ENCODE measurements around the gene GRK4. TPM values are rescaled to one million over a fixed set of nuclear protein-coding genes. Genes with fewer than 3 reads are reported as not detected.

Gene GRK4
- total RNA-seq, 1 experiment from 2014 or later, result 3.7 TPM

- intact Hi-C loops (cut with micrococcal nuclease), result loop anchor here (2.0 kb wide), 1 partner anchor 33 kb away; no protein-coding TSS in a partner anchor
- no peak; the same call in 1 of the 2 replicates for ATAC-seq
- CTCF ChIA-PET, result no interaction called here
Measured at GRCh38 chr4:3075652-3075981, 112.2 kb downstream of the GRK4 start.

DNA sequence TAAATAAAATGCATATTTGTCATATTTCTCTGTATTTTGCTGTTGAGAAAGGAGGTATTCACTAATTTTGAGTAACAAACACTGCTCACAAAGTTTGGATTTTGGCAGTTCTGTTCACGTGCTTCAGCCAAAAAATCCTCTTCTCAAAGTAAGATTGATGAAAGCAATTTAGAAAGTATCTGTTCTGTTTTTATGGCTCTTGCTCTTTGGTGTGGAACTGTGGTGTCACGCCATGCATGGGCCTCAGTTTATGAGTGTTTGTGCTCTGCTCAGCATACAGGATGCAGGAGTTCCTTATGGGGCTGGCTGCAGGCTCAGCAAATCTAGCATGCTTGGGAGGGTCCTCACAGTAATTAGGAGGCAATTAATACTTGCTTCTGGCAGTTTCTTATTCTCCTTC is 114.4 kb downstream of the GRK4 start:
- BruUV-seq (replicated peaks), result no TSS peak
- DNase-seq, result no peak
- no peak overlapping the region for H3K9ac ChIP-seq (ENCODE audit: low read length)
- ChIA-PET CTCF (no interaction called here), POLR2A (ENCODE audit: unreplicated experiment) (no interaction called here)
- H2AFZ ChIP-seq (ENCODE audit: low read length), result no peak overlapping the region
- no peak for TF ChIP-seq EZH2phosphoT487 (IDR thresholded peaks at IDR 0.05; ENCODE audit: borderline replicate concordance, low read length)
- H3K36me3 ChIP-seq (ENCODE audit: low read depth, low read length), result no peaks in the 10 kb centered on the region
- intact Hi-C loops (cut with micrococcal nuclease), result no loop called here
- no peaks in the 10 kb centered on the region for H3K9me2 ChIP-seq (replicated peaks; ENCODE audit: low read length)
- H4K20me1 ChIP-seq (ENCODE audit: low read length), result peaks cover 24% of the 10 kb centered on the region
- H3K4me3 ChIP-seq (ENCODE audit: low read length), result no peak overlapping the region
- no peak overlapping the region for H3K27ac ChIP-seq (ENCODE audit: low read length)
- no peaks in the 10 kb centered on the region for H3K9me3 ChIP-seq (ENCODE audit: low read length)
- no peaks in the 10 kb centered on the region for H3F3A ChIP-seq (ENCODE audit: low read length, unreplicated experiment)
- H3K79me2 ChIP-seq (ENCODE audit: low read length), result peaks cover 75% of the 10 kb centered on the region
- ATAC-seq, result no peak
- peaks cover 5% of the 10 kb centered on the region; the same call in 1 of the 2 replicates for H3K4me1 ChIP-seq (ENCODE audit: insufficient read depth, low read length)
- no peaks in the 10 kb centered on the region for H3K27me3 ChIP-seq (ENCODE audit: low read length)
- no peak overlapping the region for H3K4me2 ChIP-seq (ENCODE audit: low read length)

More at GRCh38 chr4:3075652-3075981, 112.2 kb downstream of the GRK4 start:
- Histone ChIP-seq H3K9ac (ENCODE audit: low read length) (peak overlapping the region; percentile 78), H3K36me3 (ENCODE audit: low read depth, low read length) (no peaks in the 10 kb centered on the region), H4K20me1 (ENCODE audit: low read length) (peaks cover 17% of the 10 kb centered on the region), H3K9me2 (replicated peaks; ENCODE audit: low read length) (no peaks in the 10 kb centered on the region), H3K9me3 (ENCODE audit: low read length) (no peaks in the 10 kb centered on the region), H3K27me3 (ENCODE audit: low read length) (no peaks in the 10 kb centered on the region), H3K27ac (ENCODE audit: low read length) (no peak overlapping the region), H2AFZ (ENCODE audit: low read length) (no peak overlapping the region), H3K4me2 (ENCODE audit: low read length) (peak overlapping the region; percentile 83), H3K79me2 (ENCODE audit: low read length) (peaks cover 55% of the 10 kb centered on the region), H3K4me3 (ENCODE audit: low read length) (peak overlapping the region; percentile 98), H3K4me1 (ENCODE audit: insufficient read depth, low read length) (peaks cover 5% of the 10 kb centered on the region; the same call in 1 of the 2 replicates), H3F3A (ENCODE audit: low read length, unreplicated experiment) (no peaks in the 10 kb centered on the region)
- BruUV-seq (replicated peaks), result no TSS peak
- TF ChIP-seq CTCF (conservative IDR thresholded peaks at IDR 0.05; ENCODE audit: low read depth, low read length), result no peak
- no peak for TF ChIP-seq EZH2phosphoT487 (IDR thresholded peaks at IDR 0.05; ENCODE audit: borderline replicate concordance, low read length)
- TF ChIP-seq EZH2 (IDR thresholded peaks at IDR 0.05; ENCODE audit: low read length, unreplicated experiment), result no peak
- no peak for DNase-seq
- POLR2A ChIA-PET (ENCODE audit: unreplicated experiment), result no interaction called here

DNA sequence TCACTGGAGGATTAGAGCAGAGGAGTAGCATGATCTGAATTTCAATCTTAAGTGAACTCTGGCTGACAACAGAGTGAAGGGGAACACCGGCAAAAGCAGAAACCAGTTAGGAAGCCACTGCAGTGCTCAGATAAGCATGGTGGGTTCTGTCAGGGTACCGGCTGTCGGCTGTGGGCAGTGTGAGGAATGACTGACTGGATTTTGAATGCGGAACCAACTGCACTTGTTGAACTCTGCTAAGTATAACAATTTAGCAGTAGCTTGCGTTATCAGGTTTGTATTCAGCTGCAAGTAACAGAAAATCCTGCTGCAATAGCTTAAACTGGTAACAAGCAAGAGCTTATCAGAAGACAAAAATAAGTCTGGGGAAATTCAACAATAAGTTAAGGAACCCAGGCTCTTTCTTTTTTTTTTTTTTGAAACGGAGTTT is 116.3 kb downstream of the GRK4 start:
- ATAC-seq, result no peak
- Histone ChIP-seq H3K9me3 (ENCODE audit: low read length) (no peaks in the 10 kb centered on the region), H4K20me1 (ENCODE audit: low read length) (peaks cover 25% of the 10 kb centered on the region), H3K4me2 (ENCODE audit: low read length) (no peak overlapping the region), H3K4me3 (ENCODE audit: low read length) (no peak overlapping the region), H3K27ac (ENCODE audit: low read length) (no peak overlapping the region), H3K79me2 (ENCODE audit: low read length) (peaks cover 88% of the 10 kb centered on the region), H3F3A (ENCODE audit: low read length, unreplicated experiment) (no peaks in the 10 kb centered on the region), H3K27me3 (ENCODE audit: low read length) (no peaks in the 10 kb centered on the region), H3K36me3 (ENCODE audit: low read depth, low read length) (no peaks in the 10 kb centered on the region), H3K4me1 (ENCODE audit: insufficient read depth, low read length) (peaks cover 5% of the 10 kb centered on the region; the same call in 1 of the 2 replicates), H2AFZ (ENCODE audit: low read length) (no peak overlapping the region), H3K9me2 (replicated peaks; ENCODE audit: low read length) (no peaks in the 10 kb centered on the region), H3K9ac (ENCODE audit: low read length) (no peak overlapping the region)
- BruUV-seq (replicated peaks), result no TSS peak
- POLR2A ChIA-PET (ENCODE audit: unreplicated experiment), result no interaction called here
- DNase-seq, result no peak
- CTCF ChIA-PET, result no interaction called here
- intact Hi-C loops (cut with micrococcal nuclease), result no loop called here
- TF ChIP-seq EZH2phosphoT487 (IDR thresholded peaks at IDR 0.05; ENCODE audit: borderline replicate concordance, low read length), result no peak
- TF ChIP-seq EZH2 (IDR thresholded peaks at IDR 0.05; ENCODE audit: low read length, unreplicated experiment), result no peak
- TF ChIP-seq CTCF (conservative IDR thresholded peaks at IDR 0.05; ENCODE audit: low read depth, low read length), result no peak

Data from PC-3 (cell line).